Epithelial cell of proximal tubule (primary cell): ENCODE measurements around the gene GDPD4. TPM values are rescaled to one million over a fixed set of nuclear protein-coding genes. Genes with fewer than 3 reads are reported as not detected.
"Not testable (repeated sequence)": the region's sequence is repeated elsewhere in the genome, so short reads cannot be mapped to it uniquely, and the experiment has no call there.

Source experiments
- DNase-seq: peaks from one replicate; pipeline ENCODE4 v3.0.0-alpha.2; 2011; ENCODE audit warnings: low read depth
- H3K4me3 ChIP-seq: 2 replicates; pipeline ENCODE4 v1.5.1; 2011; ENCODE audit warnings: low read depth, mild to moderate bottlenecking, low read length
- CTCF ChIP-seq: conservative IDR thresholded peaks from 2 replicates; pipeline ENCODE4 v1.5.1; 2012; ENCODE audit warnings: low read depth, mild to moderate bottlenecking, low read length
- total RNA-seq: library from RNA; depleted of rRNA; stranded (reverse); fragments of >200 nt; gene quantifications from 2 replicates; pipeline ENCODE4 v1.2.3, GENCODE V29; 2015

Gene GDPD4
- total RNA-seq, 1 donor from 2014 or later, result not detected

- TF ChIP-seq CTCF, result no peak
- no peak overlapping the region for H3K4me3 ChIP-seq
- no peak for DNase-seq
Observed at GRCh38 chr11:77300695-77301094, 791 bp downstream of the GDPD4 start.

- peak; percentile 32 for DNase-seq
Observed at GRCh38 chr11:77300028-77300427, 1.5 kb downstream of the GDPD4 start.

GRCh38 chr11:77299528-77299993 lies 1.9 kb downstream of the GDPD4 start:
- DNase-seq, result no peak
- H3K4me3 ChIP-seq, result no peak overlapping the region
- no peak for TF ChIP-seq CTCF

More at GRCh38 chr11:77300028-77300427, 1.5 kb downstream of the GDPD4 start:
- H3K4me3 ChIP-seq, result not testable (repeated sequence)

GRCh38 chr11:77294040-77294439 lies 7.4 kb downstream of the GDPD4 start:
- no peak overlapping the region for H3K4me3 ChIP-seq
- DNase-seq, result no peak
- no peak for TF ChIP-seq CTCF

- DNase-seq, result no peak
- H3K4me3 ChIP-seq, result no peak overlapping the region
- TF ChIP-seq CTCF, result no peak
Observed at GRCh38 chr11:77289737-77290136, 11.7 kb downstream of the GDPD4 start.

- no peak overlapping the region for H3K4me3 ChIP-seq
- no peak for TF ChIP-seq CTCF
- DNase-seq, result no peak
Observed at GRCh38 chr11:77287615-77288273, 13.7 kb downstream of the GDPD4 start.

GRCh38 chr11:77287136-77287535 lies 14.3 kb downstream of the GDPD4 start:
- TF ChIP-seq CTCF, result no peak
- H3K4me3 ChIP-seq, result no peak overlapping the region
- DNase-seq, result no peak
